ENCODE data around the gene EDEM2.
"Not testable (repeated sequence)": the region's sequence is repeated elsewhere in the genome, so short reads cannot be mapped to it uniquely, and the experiment has no call there.

EDEM2 gene

DNA sequence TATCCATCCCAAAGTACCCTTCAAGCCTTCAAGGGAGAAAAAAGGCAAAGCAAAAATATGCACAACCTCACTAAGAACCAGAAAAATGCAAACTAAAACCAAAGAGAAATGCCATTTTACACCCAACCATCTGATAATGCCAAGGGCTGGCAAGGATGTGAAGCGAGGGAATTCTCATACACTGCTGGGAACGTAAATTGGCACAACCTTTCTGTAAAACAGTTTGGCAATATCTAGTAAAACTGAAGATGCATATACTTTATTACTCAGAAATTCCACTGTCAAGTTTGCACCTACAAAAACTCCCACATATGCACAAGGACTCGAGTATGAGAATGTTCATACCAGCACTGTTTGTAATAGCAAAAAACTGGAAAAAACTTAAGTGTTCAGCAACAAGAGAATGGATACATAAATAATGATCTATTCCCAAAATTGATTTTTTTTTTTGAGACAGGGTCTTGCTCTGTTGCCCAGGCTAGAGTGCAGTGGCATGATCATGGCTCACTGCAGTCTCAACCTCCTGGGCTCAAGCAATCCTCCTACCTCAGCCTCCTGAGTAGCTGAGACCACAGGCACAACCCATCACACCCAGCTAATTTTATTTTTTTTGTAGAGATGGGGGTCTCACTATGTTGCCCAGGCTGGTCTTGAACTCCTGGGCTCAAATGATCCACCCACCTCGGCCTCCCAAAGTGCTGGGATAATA lies 21.7 kb upstream of the EDEM2 start:
- not testable (repeated sequence) for FAIRE-seq

GRCh38 chr20:35167787-35168186 lies 20.7 kb upstream of the EDEM2 start:
- no peak for FAIRE-seq

DNA sequence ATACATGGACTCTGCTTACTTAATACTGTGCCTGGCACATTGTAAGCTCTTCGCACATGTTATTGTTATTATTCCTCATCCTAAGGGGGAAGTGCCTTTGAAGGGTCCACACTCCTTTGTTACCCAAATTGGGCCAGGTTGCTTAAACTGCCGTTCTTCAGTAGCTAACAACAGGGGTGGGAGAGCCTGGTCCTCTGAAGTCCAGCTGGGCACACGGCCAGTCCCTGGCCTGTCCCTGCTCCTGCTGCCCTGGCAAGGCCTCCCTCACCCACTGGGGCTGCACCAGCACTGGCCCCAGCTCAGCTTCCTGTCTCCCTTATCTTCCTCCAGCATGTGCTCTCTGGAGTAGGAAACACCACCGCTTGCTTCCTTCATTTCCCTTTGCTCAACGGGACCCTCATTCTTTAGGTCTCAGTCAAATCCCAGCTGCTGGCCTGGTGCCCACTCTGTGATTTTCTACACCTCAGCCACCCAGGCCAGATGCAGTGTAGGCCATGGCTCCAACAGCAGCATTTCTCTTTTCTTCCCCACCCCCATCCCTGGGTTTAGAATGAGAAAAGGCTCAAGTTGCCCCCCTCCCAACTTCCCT lies 19.2 kb upstream of the EDEM2 start:
- FAIRE-seq = no peak

GRCh38 chr20:35165221-35166185 lies 18.4 kb upstream of the EDEM2 start:
- no peak for FAIRE-seq

DNA sequence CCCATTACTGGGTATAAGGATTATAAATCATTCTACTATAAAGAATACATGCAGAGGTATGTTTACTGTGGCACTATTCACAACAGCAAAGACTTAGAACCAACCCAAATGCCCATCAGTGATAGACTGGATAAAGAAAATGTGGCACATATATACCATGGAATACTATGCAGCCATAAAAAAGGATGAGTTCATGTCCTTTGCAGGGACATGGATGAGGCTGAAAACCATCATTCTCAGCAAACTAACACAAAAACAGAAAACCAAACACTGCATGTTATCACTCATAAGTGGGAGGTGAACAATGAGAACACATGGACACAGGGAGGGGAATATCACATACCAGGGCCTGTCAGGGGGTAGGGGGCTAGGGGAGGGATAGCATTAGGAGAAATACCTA lies 17.4 kb upstream of the EDEM2 start:
- not testable (repeated sequence) for FAIRE-seq

DNA sequence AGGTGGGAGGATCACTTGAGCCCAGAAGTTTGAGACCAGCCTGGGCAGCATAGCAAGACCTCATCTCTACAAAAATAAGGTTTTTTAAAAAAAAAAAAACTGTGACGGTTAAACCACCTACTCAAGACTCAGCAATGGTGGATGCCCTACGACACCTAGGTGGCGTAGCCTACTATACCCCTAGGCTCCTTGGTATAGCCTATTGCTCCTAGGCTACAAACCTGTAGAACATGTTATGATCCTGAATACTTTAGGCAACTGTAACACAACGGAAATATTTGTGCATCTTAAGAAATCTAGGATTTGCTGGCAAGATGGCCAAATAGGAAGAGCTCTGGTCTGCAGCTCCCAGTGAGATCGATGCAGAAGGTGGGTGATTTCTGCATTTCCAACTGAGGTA lies 13.2 kb upstream of the EDEM2 start:
- not testable (repeated sequence) for FAIRE-seq

- no peak for FAIRE-seq
These were observed 9.8 kb upstream of the EDEM2 start for GRCh38 chr20:35156978-35157377.

GRCh38 chr20:35155936-35156335 lies 8.8 kb upstream of the EDEM2 start:
- FAIRE-seq = no peak

GRCh38 chr20:35151736-35152135 lies 4.6 kb upstream of the EDEM2 start:
- no peak for FAIRE-seq

- FAIRE-seq = no peak
These were observed 3.9 kb upstream of the EDEM2 start for GRCh38 chr20:35150846-35151579.

GRCh38 chr20:35147575-35148071 lies 487 bp upstream of the EDEM2 start:
- FAIRE-seq = peak; percentile 97

DNA sequence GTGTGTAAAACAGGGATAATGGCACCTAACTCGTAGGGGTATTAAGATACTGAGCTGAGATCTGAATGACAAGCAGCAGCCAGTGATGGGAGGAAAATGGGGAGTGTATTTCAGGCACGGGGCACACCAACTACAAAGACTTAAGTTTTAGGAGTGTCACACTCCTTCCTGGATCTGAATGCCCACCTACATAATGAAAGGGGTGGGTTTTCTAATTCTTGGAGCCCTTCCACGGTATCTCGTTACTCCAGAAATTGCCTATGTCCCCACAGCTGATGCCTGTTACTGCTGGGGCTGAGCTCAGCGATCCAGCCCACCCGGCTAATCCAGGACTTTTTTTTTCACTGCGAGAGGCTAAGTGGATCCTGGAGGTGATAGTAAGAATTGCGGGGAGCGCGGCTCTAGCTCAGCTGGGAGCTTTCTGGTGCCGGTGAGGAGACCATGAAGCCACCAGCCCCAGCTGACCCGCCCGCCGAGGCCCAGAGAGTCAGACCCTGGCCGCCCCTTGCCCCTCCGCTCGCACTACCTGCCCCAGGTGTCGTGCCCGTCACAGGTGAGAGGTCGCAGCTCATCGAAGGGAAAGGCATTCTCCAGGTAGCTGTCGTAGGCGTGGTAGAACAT lies 727 bp downstream of the EDEM2 start:
- peak; percentile 21 for FAIRE-seq

- FAIRE-seq = peak; percentile 81
These were observed 2.0 kb downstream of the EDEM2 start for GRCh38 chr20:35145141-35145564.

DNA sequence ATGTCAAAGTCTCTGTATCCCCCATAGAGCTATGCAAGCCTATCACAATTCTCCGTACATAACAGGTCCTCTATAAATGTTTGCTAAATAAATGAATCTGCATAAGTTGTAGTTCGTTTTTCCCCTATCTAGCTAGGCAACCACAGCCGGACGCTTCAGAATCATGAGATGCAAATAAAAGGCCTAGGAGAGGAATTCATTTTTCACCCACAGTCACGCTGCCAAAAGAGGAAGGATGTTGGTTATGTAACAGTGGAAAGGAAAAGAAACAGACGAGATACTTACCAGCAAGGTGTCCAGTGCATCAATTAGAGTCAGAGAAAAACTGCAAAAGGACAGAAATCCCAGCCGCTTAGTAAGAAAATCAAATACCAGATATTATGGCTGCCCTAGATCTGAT lies 2.4 kb downstream of the EDEM2 start:
- no peak for FAIRE-seq

- FAIRE-seq = no peak
These were observed 11.1 kb downstream of the EDEM2 start for GRCh38 chr20:35135867-35136586.

GRCh38 chr20:35134880-35135279 lies 12.3 kb downstream of the EDEM2 start:
- FAIRE-seq = no peak

DNA sequence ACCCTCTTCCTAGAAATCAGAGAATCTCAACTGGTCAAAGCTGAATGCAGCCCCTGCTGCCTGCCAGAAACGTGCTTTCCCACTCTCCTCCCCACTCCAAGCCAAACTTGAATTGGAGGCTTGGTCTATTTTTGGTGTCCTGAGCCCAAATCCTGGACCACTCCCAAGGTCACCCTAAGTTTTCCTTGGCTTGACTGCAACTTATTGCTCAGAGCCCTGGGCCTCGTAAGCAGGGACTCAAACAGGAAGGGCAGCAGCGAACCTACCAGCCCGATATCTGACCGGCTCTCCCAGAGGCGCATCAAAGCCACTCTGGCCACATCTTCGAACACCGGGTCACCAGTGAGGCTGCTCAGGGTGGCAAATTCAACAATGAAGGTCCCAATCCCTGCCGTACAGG lies 12.7 kb downstream of the EDEM2 start:
- no peak for FAIRE-seq

DNA sequence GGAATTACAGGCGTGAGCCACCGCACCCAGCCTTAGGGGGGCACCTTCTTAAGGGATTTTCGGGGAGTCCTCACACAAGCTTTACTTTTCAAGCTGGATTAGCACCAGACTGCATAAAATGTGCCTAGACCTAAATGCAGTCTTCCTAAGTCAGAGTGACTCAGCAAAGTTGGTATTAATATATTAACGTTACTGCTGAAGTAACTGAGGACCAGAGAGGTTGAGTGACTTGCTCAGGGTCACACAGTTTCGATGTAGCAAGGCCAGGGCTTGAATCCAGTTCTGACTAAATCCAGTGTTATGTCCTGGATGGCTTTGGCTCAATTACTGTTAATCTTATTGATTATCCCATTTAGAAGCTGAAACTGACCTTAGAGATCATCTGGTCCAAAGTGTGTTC lies 13.4 kb downstream of the EDEM2 start:
- no peak for FAIRE-seq

GRCh38 chr20:35133031-35133430 lies 14.1 kb downstream of the EDEM2 start:
- no peak for FAIRE-seq

DNA sequence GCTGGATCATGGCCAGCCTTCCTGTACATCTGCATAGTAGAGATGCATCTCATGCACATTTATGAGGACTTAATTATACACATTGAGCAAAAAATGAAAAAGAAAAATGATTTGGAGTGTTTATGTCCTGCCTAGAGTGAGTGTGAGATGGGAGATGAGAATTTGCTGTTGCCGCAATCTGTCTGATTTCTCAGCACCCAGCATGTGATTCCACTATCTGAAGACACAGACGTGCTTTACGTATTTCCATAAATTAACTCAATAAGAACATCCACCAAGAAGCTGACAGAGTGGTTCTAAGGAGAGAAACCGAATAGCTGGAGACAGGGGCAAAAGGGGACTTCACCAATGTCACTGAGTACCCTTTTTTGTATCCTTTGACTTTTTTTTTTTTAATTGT lies 15.2 kb downstream of the EDEM2 start:
- FAIRE-seq = no peak

GRCh38 chr20:35129647-35130069 lies 17.5 kb downstream of the EDEM2 start:
- FAIRE-seq = no peak

DNA sequence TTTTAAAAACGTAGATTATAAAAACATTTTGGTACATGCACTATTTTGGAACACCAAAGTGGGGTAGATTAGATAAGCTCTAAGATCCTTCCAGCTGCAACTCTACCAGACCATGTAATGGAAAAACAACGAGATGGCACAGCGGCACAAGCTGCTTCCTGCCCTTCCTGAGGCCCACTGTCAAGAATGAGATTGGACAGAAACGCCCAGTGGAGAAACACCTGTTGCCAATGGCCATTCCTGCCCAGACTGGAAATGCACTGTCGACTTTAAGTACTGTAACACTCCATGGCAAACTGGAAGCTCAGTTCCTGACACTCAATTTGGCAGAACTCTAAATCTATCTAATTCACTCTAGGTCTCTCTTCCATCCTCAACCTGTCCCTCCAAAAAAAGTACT lies 21.4 kb downstream of the EDEM2 start:
- no peak for FAIRE-seq

Data from G401.6 (cell line).